ENCODE data around the gene IFI27L1.

Gene IFI27L1

DNA sequence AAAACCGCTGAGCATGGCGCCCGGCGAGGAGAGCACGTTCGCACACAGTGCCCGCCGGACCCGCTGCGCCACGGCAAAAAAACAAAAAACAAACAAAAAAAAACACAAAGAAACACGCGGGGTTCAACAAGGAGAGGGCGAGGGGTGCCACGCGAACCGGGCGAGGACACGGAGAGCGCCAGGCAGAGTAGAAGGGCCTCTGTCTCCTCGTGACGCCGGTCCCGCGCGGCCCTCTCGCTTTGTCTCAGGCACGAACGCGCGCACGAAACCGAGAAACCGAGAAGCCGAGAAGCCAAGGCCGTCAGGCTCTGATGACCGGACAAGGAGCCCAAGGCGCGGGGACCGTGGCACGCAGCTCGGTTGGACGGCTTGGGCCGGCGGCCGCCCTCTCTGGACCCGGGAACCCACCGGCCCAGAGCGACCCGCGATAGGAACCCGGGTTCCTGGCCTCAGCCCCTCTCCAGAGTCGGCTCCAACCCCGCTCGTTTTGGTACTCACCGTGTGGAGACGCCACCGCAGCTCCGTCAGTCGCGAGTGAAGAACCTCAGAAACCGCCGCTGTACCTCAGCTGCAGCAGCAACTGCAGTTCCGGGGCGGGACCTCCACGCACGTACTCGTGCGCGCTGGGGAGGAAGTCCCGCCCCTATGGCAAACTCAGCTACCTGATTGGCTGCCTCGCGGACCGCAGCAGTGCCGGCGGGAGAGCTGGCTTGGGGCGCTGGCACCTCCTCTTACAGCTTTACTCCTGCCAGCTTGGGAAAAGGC, at the start of gene IFI27L1, which contains the start of gene DDX24:
Gene IFI27L1, plus strand, starts transcription at position 690 of the 765 bp plus-strand sequence. CDS start 15,628 bp downstream, outside the sequence.
Gene DDX24, minus strand, starts transcription at position 582 of the 765 bp plus-strand sequence. CDS start 1,460 bp downstream, outside the sequence.
- peak; percentile 95 for DNase-seq (ENCODE audit: low spot score)
- no peak for TF ChIP-seq CTCF (IDR thresholded peaks at IDR 0.05; ENCODE audit: extremely low read depth, missing control alignments)

DNA sequence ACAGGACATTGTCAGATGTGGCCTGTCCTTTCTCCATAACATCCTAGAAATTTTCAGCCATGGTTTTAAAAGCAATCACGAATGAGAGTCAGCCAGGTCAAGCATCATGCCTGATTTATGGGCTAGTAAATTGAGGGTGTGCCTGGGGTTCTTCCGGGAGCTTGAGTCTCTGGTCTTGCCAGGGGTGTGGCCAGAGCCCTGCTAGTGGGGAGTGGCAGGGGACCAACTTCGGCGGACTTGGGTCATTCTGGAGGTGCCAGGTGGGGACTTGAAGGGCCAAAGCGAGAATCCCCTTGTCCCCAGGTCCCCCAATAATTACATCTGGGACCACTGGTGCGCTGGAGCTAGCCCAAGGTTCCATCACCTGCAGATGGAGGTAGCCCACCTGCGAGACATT, 49.2 kb upstream of the IFI27L1 start:
- TF ChIP-seq CTCF (IDR thresholded peaks at IDR 0.05; ENCODE audit: extremely low read depth, missing control alignments) = no peak
- no peak for DNase-seq (ENCODE audit: low spot score)

- no peak for TF ChIP-seq CTCF (IDR thresholded peaks at IDR 0.05; ENCODE audit: extremely low read depth, missing control alignments)
- DNase-seq (ENCODE audit: low spot score) = no peak
Measured at GRCh38 chr14:94034886-94035285, 46.2 kb upstream of the IFI27L1 start.

DNA sequence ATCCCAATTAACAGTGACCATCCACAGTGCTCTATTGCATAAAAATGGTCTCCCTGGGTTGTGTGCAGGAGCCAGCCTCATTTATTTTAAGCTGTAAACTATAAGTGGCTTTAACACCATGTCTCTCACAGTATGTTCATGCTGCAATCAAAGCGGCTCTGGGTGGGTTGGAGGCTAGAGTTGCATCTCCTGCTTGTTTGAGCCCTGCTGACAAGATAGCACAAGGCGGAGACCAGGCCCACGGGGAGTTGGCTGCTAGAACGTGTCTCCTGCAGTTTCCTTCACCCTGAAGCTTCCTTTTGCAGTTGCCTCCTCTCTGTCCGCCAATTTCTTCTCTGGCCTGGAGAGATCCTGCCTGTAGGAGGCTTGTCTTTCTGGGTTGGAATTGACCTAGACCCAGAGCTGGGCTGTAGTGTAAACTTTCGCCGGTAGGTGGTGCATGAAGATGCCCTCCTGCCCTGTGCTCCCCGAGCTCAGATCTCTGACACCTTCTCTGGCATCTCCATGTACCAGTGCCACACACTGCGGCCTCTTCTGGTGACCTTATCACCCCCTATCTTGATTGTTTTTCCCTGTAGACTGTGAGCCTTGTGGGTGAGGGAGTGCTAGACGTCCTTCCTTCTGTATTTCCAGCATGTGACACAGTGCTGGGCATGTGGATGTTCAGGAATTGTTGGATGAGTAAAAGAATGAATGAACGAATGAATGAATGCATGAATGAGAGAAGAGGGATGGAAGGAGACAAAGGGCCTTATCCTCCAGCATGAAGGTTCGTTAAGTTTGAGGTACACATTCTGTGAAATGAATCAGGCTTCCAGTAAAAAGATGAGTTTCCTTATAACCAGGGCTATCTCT, 44.6 kb upstream of the IFI27L1 start:
- peak; percentile 82 for DNase-seq (ENCODE audit: low spot score)
- peak; percentile 63 for TF ChIP-seq CTCF (IDR thresholded peaks at IDR 0.05; ENCODE audit: extremely low read depth, missing control alignments)

DNA sequence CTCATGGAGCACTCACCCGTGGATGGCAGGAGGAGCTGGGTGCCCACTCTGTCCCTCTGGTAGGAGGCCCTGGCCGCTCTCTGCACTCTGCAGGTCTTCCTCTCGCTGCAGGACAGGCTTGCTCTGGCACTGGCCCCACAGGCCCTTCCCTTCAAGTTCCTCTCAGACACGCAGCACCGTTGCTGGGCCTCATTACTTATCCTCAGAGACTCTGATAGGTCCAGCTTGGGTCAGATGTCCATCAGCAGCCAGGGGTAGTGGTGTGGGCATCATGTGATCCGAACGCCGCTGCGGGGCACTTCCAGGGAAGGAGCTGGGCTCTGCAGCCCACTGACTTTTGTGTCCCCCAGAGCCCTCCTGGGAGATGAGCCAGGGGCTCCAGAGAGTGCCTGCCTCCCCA, 43.2 kb upstream of the IFI27L1 start:
- no peak for DNase-seq (ENCODE audit: low spot score)
- TF ChIP-seq CTCF (IDR thresholded peaks at IDR 0.05; ENCODE audit: extremely low read depth, missing control alignments) = no peak

DNA sequence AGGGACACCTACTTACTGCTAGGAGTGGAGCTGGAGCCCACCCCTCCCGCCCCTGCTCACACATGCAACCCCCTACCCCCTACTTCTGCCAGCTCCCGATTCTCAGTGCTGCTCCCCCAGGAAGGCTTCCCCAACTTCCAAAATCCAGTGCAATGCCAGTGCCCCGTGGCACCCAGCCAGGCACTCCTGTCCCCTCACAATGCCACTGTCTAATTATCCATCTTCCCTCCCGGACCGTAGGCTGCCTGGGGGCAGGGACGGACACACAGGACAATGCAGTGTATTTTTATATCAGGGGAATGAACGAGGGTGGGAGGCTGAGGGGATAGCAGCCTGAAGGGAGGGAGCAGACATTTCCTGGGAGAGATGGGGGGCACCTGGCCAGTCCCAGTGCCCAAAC, 42.6 kb upstream of the IFI27L1 start:
- DNase-seq (ENCODE audit: low spot score) = no peak
- TF ChIP-seq CTCF (IDR thresholded peaks at IDR 0.05; ENCODE audit: extremely low read depth, missing control alignments) = no peak
